Esophagus (tissue), 2 donors: Measurements from ENCODE around the gene SLC28A3. TPM values are rescaled to one million over a fixed set of nuclear protein-coding genes. Genes with fewer than 3 reads are reported as not detected.

ENCODE experiments used
- H3K27ac ChIP-seq, 2 donors: one replicate each; pipeline ENCODE4 v1.5.1; 2013; ENCODE audit warnings: low read depth in 2 of 2, mild to moderate bottlenecking in 2 of 2, inconsistent platforms in 1 of 2, low read length in 1 of 2, moderate library complexity in 1 of 2
- H3K27me3 ChIP-seq, 2 donors: one replicate each; pipeline ENCODE4 v1.6.1; 2013; ENCODE audit warnings: low read length in 2 of 2, control low read depth in 1 of 2, mild to moderate bottlenecking in 1 of 2; ENCODE audit not compliant: insufficient read depth in 2 of 2, control insufficient read depth in 1 of 2
- H3K36me3 ChIP-seq, 2 donors: one replicate each; pipeline ENCODE4 v1.6.1; 2013; ENCODE audit warnings: low read length in 1 of 2; ENCODE audit not compliant: control insufficient read depth in 2 of 2, insufficient read depth in 2 of 2
- H3K4me1 ChIP-seq, 2 donors: one replicate each; pipeline ENCODE4 v1.6.1; 2013; ENCODE audit warnings: low read length in 1 of 2; ENCODE audit not compliant: control insufficient read depth in 2 of 2, insufficient read depth in 2 of 2
- H3K4me3 ChIP-seq, 2 donors: one replicate each; pipeline ENCODE4 v1.5.1; 2013; ENCODE audit warnings: low read length in 2 of 2, mild to moderate bottlenecking in 2 of 2, low read depth in 1 of 2, moderate library complexity in 1 of 2
- H3K9me3 ChIP-seq, 2 donors: one replicate each; pipeline ENCODE4 v1.6.1; 2013; ENCODE audit warnings: mild to moderate bottlenecking in 2 of 2, low read depth in 1 of 2, low read length in 1 of 2, moderate library complexity in 1 of 2; ENCODE audit not compliant: control insufficient read depth in 2 of 2, insufficient read depth in 1 of 2
- WGBS, 2 donors: extraction: QIAGEN DNeasy Blood & Tissue Kit; methylation state at CpG; one replicate each; pipeline ENCODE4 v1.1.7; 2013; 5-methylcytosine and 5-hydroxymethylcytosine counted together
- polyA plus RNA-seq, 2 donors: library from polyadenylated mRNA; stranded (reverse); fragments of 200-250 nt; gene quantifications; one replicate each; pipeline ENCODE4 v1.2.3, GENCODE V29; 2013
- donor health status: healthy with polysubstance abuse.
- donor health status: Bipolar disorder and iron deficiency.

Gene SLC28A3
- polyA plus RNA-seq, 2 donors = 4.7 to 6.1 TPM

DNA sequence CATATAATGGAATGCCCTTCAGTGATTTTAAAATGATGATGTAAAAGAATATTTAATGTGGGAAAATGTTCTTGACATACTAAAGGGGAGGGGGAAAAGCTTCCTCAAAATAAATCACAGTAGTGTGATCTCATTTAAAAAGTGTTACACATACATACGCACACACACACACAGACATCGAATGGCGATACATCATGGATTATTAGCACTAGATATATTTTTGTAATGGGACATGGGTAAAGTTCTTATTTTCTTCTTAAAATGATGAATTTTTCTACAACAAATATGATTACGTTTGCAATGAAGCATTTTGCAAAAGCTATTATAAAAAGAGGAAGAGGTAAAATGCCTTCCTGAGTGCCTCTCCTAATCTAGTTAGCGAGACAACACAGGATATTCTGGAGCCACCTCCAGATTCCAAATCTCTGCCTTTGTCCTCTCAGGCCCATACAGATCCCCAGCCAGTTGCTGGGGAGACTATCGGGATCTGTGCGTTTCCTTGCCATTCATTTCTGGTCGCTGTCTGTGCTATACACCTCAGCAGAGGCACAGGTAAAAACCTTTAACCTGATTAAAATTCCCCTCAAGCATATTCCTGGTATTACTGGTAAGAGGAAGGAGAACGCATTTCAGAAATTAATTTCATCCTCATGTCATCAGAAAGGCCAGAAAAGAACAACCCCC, 69.6 kb downstream of the SLC28A3 start:
- Histone ChIP-seq H3K27ac (no peak overlapping the region), H3K36me3 (no peaks in the 10 kb centered on the region), H3K9me3 (no peaks in the 10 kb centered on the region), H3K4me1 (no peaks in the 10 kb centered on the region), H3K27me3 (no peaks in the 10 kb centered on the region), H3K4me3 (no peak overlapping the region)
- WGBS, 2 donors = 56 to 61% methylated on average over 9 of the region's 9 CpGs

DNA sequence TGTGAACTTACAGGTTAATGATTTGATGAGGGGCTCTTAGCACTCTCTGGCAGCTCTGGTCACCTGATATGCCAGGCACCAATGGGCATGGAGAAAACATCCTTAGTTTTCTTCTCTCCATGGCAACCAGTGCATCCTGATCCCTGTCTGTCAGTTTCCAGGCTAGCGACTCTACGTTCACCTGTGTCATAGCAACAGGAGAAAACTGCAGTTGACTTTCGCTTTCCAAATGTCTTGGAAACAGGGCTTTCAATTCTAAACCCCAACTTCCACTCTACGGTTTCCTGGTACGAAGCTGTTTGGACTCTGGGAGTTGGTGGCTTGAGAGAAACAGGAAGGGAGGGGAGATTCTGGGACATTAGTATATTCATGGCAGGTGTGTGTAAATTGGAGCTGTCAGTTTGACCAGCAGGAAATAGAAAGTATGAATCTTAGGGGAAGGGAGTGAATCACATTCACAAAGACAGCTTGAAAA, 74.4 kb downstream of the SLC28A3 start:
- no peak overlapping the region for H3K4me3 ChIP-seq
- no peaks in the 10 kb centered on the region for H3K9me3 ChIP-seq
- no peak overlapping the region for H3K27ac ChIP-seq
- WGBS, 2 donors = 28 to 44% methylated on average over 5 of the region's 5 CpGs
- no peaks in the 10 kb centered on the region for H3K4me1 ChIP-seq
- no peaks in the 10 kb centered on the region for H3K27me3 ChIP-seq
- H3K36me3 ChIP-seq = no peaks in the 10 kb centered on the region

DNA sequence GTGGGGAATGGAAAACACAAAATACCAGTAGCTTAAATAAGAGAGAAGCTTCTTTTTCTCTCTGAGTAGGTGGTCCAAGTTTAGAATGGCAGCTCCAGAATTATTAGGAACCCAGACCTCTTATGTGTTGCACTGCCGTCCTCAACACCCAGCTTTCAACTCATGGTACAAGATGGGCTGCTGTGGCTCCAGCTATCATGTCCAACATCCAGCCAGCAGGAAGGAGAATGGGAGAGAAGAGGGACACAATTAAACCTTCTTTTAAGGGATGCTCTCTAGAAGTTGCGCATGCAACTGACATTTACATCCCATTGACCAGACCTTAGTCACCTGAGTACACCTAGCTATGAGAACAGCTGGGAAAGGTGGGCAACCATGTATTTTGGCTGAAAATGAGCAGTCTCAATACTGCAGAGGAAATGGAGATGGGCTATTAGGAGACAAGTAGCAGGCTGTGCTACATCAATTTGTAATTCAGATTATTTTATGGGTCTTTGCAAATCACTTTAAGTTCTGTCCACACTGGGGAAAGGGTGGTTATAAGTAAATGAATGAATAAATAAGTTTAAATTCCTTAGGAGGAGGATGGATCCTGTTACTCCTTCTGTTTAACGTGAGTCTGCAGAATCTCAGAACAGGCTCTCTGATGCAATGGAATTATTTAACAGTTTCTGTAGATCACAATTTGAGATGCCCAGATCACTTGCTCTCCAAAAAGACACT, 76.1 kb downstream of the SLC28A3 start:
- Histone ChIP-seq H3K9me3 (no peaks in the 10 kb centered on the region), H3K27ac (no peak overlapping the region), H3K27me3 (no peaks in the 10 kb centered on the region), H3K36me3 (no peaks in the 10 kb centered on the region), H3K4me1 (no peaks in the 10 kb centered on the region), H3K4me3 (no peak overlapping the region)
- 70 to 71% methylated on average over 3 of the region's 3 CpGs for WGBS, 2 donors

DNA sequence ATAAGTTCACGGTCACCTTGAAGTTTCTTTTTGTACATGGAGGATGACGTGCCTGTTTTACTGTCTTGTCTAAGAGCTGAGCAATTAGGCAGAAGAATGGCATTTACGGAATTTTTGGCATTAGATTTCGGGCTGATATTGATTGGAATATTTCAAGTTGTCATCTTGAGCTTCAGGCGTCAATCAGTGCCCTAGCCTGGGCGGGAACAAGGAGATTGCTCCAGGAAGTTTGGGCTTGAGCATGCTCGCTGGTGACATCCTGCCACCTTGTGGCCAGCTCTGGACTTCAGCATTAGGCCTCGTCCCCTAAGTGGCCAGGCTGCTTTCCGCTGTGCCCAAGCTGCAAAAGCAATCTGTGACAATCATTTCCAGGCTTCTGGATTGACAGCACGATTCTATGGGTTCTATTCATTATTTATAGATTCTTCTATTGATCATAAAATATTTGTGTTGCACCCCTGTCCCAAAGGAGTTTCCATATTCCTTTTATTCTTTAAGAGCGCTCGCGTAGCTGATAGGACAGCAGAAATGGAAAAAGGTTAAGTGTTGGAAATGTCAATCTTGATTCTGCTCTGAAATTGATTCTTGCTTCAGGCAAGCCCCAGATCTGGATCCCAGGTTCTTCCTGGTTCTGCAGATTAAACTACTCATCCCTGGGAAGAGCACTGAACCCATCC, 79.3 kb downstream of the SLC28A3 start:
- Histone ChIP-seq H3K27me3 (no peaks in the 10 kb centered on the region), H3K36me3 (no peaks in the 10 kb centered on the region), H3K9me3 (no peaks in the 10 kb centered on the region), H3K4me3 (no peak overlapping the region), H3K27ac (no peak overlapping the region), H3K4me1 (no peaks in the 10 kb centered on the region)
- WGBS, 2 donors = 33 to 34% methylated on average over 13 of the region's 13 CpGs

DNA sequence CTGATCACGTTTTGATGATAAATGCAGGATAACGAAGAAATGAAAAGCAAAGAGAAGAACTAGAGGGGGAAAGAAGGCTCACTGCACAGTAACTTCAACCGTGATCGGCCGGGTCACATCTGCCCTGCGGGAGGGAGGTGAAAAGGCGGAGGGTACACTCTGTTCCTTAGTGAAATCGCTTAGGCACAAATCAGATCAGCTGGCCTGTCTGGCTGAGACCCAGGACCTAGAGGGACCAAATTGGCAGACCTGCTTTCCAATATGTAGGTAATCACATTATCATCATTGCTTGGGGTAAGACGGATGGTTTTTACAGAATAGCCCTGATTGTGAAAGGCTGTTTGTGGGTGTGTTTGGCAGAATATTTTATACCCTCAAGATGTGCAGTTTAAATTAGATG, 82.2 kb downstream of the SLC28A3 start:
- Histone ChIP-seq H3K9me3 (no peaks in the 10 kb centered on the region), H3K36me3 (no peaks in the 10 kb centered on the region)
- WGBS, 2 donors = 82 to 83% methylated on average over 9 of the region's 9 CpGs

DNA sequence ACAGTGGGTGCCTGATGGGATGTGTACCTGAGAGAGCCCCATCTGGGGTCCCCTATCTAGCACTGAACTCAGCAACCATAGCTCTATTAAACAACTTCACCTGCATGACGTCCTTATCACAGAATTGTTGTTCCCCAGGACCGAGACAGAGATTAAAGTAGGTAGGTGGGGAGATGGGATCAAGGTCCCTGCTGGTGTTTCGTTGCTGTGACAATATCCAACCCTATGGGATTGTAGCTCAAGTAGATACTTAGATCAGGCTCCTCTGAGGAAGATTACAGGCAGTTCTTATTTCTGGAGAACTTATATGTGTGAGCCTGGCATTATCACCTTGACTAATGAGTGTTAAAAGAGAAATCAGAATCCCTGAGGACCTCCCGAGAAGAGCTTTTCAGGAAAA, 84.9 kb downstream of the SLC28A3 start:
- H3K9me3 ChIP-seq = no peaks in the 10 kb centered on the region
- H3K27ac ChIP-seq = no peak overlapping the region
- H3K4me3 ChIP-seq = no peak overlapping the region
- H3K4me1 ChIP-seq = no peaks in the 10 kb centered on the region
- H3K36me3 ChIP-seq = no peaks in the 10 kb centered on the region
- WGBS, 2 donors = 70 to 78% methylated on average over 4 of the region's 4 CpGs
- H3K27me3 ChIP-seq = no peaks in the 10 kb centered on the region

More for the DNA sequence above, 82.2 kb downstream of the SLC28A3 start:
- Histone ChIP-seq H3K4me3 (no peak overlapping the region), H3K27ac (no peak overlapping the region), H3K27me3 (no peaks in the 10 kb centered on the region), H3K4me1 (no peaks in the 10 kb centered on the region)

DNA sequence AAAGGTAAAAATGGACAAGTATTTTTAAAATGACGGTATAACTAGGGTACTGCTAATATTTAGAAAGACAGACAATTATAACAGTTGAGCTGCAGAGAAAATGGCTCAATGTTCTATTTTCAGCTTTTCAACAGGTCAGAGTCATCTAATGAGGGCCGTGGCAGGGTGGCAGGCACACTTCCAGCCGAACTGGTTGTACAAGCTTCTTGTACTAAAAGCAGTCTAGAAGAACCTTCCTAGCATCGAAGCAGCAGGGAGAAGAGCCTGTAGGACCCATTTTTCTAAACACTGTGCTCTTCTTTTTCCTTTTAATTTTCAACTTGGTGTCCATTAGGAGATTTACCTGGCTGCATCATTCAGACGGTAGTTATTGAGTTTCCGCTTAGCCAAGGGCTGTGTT, 85.6 kb downstream of the SLC28A3 start:
- 55% methylated on average over 6 of the region's 6 CpGs for WGBS, 2 donors
- no peaks in the 10 kb centered on the region for H3K4me1 ChIP-seq
- H3K27ac ChIP-seq = no peak overlapping the region
- H3K9me3 ChIP-seq = no peaks in the 10 kb centered on the region
- H3K36me3 ChIP-seq = no peaks in the 10 kb centered on the region
- no peak overlapping the region for H3K4me3 ChIP-seq
- no peaks in the 10 kb centered on the region for H3K27me3 ChIP-seq

DNA sequence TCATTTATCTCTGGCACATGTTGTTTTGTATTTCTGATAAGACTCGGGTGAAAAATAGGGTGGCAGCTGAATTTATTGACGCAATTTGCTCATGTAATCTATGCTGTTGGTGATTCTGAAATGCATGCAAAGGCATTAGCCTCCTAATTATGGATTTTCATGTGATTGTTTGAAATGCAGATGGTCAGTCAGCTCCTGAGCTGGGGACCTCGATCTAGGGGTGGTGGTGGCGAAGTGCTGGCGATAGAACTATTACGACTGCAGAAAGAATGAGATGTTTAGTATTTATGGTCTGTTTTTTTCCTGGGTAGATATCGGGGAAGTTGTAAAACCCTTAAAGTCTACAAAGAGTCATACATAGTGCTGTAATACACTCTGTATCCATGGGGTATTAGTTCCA, 88.6 kb downstream of the SLC28A3 start:
- Histone ChIP-seq H3K4me1 (no peaks in the 10 kb centered on the region), H3K4me3 (no peak overlapping the region), H3K27ac (no peak overlapping the region), H3K9me3 (no peaks in the 10 kb centered on the region), H3K27me3 (no peaks in the 10 kb centered on the region), H3K36me3 (no peaks in the 10 kb centered on the region)
- WGBS, 2 donors = 76 to 85% methylated on average over 7 of the region's 7 CpGs

DNA sequence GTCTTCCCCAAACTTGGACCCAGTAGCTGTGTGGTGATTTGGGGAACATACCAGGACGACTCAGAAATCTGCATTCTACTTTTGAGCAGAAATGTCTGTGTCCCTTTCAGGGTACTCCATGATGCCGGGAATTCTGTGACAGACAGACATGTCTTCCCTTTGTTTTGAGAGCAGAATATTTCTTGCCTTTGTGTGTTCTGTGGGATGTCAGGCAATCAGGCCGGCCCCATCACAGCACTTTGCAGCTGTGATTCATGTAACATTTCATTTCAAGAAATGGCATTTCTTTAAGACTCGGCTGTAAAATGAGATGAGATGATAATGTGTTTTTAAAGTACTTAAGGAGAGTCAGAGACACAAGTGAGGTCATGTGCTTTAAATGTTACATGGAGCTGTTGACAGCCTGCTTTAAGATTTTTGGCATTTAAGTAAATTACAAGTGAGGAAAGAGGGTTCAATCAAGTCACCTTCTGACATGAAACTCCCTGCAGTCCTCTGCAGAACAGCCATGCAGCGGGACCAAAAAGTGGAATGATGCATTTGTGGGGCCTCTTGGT, 98.7 kb downstream of the SLC28A3 start:
- Histone ChIP-seq H3K4me1 (no peaks in the 10 kb centered on the region), H3K27me3 (no peaks in the 10 kb centered on the region), H3K27ac (no peak overlapping the region), H3K4me3 (no peak overlapping the region), H3K9me3 (peaks cover 0 to 5% of the 10 kb centered on the region in 2 donors), H3K36me3 (no peaks in the 10 kb centered on the region)
- WGBS, 2 donors = 81% methylated on average over 5 of the region's 5 CpGs
